GM18951 (cell line): Measurements from ENCODE around the gene ROS1.

Experiments used
- POLR2A ChIP-seq: IDR thresholded peaks from 4 replicates; pipeline ENCODE4 v1.6.1; 2011; ENCODE audit warnings: mild to moderate bottlenecking; ENCODE audit not compliant: insufficient read length, insufficient read depth; ENCODE audit errors: extremely low read depth
- in situ Hi-C: fragments of 300-500 bp; cut with MboI; formaldehyde crosslinking; loops from one replicate; pipeline ENCODE4 v1.12.0; 2022; ENCODE audit warnings: low sequenced_read_pairs, mixed read lengths, inconsistent platforms; ENCODE audit not compliant: unreplicated experiment

The ROS1 gene

DNA sequence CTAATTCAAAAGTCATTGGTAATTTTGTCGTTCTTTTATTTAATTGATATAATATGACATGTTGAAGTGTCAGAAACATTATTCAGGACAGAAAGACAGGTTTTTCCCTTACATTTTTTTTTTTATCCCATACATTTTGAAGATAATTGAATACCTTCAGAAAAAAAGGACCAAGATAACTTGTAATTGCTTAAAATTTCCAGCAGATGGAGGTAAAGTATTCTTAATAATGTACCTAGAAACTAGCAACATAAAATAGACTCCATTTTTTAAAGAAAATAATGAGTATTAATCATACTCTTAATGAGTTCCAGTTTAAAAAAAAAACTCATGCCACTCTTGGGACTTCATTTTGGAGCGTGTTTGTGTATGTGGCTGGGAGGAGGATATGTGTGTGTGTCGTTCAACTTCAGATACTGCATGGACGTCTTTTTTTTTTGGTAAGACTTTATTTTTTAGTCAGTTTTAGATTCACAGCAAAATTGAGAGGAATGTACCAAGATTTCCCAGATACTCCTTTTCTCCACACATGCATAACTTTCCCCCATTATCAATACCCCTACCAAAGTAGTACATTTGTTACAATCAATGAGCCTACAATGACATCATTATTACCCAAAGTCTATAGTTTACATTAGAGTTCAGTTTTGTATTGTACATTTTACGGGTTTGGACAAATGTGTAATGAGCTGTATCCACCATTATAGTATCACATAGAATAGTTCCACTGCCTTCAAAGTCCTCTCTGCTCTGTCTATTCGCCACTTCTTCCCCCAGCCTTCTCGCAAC lies 79.4 kb downstream of the ROS1 start:
- TF ChIP-seq POLR2A = no peak
- in situ Hi-C loops = loop anchor here (25.0 kb wide), 1 partner anchor 216 kb away; no protein-coding TSS in a partner anchor

DNA sequence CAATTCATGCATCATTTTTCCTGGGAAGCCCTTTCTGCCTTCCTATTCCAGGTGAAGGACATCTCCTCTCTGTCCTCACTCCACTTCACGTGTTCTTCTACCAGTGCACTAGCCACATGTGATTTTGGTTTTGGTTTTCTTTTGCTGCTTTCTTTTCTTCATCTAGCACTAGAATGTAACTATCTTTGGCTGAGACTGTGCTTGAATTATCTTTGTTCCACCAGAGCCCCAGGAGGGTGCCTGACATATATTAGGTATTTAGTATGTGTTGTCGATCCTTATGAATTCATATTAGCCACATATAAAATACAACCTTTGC lies 80.5 kb downstream of the ROS1 start:
- in situ Hi-C loops = loop anchor here (25.0 kb wide), 1 partner anchor 217 kb away; no protein-coding TSS in a partner anchor
- no peak for TF ChIP-seq POLR2A

DNA sequence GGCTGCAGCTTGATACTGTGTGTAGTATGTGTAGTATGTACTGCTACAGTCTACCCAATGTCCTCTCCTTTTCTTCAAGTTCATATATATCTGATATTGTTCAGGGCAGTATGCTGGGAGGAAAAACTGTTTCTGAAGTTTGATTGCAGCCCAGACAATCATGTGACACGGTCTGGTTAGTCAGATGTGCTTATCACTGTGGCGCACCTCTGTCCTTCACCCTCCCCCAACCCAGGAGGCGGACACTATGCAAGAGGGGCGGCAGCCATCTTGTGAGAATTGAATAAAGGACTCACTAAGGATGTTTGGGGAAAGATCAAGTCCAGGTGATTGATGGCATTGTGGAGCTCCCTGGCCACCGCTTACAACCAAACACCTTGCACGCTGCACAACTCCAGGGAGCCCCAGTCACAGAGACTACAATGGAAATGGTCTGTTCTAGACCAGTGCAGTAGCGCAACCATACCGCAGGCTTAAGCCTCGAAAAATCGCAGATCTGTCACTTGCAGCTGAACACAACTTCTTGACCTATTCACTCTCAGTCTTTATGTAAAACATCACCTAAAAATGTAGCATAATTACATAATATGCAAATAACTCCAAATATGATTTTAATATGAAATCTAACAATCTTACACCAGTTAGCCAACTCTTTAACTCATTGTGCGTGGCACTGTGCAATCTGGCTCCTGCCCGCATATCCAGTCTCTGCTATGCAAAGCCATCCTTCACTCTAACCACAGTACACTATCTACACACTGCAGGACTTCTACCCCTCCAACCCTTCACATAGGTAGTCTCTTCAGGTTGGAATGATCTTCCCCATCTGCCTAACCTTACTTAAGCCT lies 81.1 kb downstream of the ROS1 start:
- TF ChIP-seq POLR2A = no peak
- in situ Hi-C loops = loop anchor here (25.0 kb wide), 1 partner anchor 218 kb away; no protein-coding TSS in a partner anchor

- in situ Hi-C loops = loop anchor here (25.0 kb wide), 1 partner anchor 224 kb away; no protein-coding TSS in a partner anchor
- no peak for TF ChIP-seq POLR2A
Observed at GRCh38 chr6:117338567-117338966, 87.2 kb downstream of the ROS1 start.

DNA sequence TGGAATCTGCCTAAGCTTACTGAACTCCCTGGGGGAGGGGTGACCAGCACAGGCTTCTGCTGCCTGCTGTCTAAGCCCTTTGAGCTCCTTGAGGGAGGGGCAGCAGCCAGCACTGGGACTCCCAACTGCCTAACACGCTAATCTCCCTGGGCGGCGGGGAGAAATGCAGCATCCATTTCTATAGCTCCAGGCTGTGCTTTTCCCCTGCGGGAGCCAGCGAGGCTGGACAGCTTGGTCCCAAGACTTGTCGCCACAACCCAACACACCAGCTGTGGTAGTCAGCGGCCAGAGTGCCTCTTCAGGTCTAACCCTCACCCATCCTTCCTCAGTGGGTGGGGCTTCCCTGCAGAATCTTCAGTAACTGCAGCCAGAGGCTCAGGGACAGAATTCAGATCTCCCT lies 95.8 kb downstream of the ROS1 start:
- TF ChIP-seq POLR2A = no peak
- in situ Hi-C loops = loop anchor here (25.0 kb wide), 1 partner anchor 232 kb away; no protein-coding TSS in a partner anchor

DNA sequence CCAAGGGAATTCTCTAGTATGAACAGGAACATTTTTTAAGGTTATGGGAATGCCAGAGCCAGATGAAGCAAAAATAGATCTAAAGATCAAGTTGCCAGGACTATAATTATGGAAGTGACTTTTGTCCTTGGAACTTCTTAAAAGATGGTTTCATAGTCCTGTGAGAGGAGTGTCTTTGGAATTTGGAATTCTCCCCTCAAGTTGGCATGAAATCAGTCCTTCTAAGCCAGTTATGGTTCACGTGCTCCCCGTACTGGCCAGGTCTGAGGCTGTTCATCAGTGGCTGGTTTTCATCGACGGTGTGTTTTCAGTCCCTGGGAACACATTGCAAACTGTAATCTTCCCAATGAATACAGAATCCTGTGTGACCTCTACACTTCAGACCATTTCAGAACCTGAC lies 97.2 kb downstream of the ROS1 start:
- no peak for TF ChIP-seq POLR2A
- in situ Hi-C loops = loop anchor here (25.0 kb wide), 1 partner anchor 234 kb away; no protein-coding TSS in a partner anchor

DNA sequence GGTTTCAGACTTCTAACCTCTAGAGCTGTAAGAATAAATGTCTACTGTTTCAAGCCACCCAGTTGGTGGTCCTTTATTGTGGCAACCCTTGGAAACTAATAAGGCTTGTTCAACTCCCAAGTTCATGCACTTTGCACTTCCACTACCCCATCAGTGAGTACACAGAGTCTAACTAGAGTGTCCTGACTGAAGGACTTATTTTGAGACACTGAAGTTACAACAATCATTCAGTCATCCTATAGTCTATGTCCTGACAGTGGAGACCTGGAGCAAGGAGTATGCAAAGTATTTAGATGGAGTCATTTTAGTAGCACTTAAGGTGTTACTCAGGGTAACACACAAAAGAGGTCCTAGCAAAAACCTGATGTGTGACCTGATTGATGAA lies 97.7 kb downstream of the ROS1 start:
- no peak for TF ChIP-seq POLR2A

GRCh38 chr6:117327149-117328004 lies 98.4 kb downstream of the ROS1 start:
- in situ Hi-C loops = loop anchor here (25.0 kb wide), 1 partner anchor 235 kb away; no protein-coding TSS in a partner anchor
- TF ChIP-seq POLR2A = no peak

More for the DNA sequence above, 97.7 kb downstream of the ROS1 start:
- in situ Hi-C loops = loop anchor here (25.0 kb wide), 1 partner anchor 234 kb away; no protein-coding TSS in a partner anchor

DNA sequence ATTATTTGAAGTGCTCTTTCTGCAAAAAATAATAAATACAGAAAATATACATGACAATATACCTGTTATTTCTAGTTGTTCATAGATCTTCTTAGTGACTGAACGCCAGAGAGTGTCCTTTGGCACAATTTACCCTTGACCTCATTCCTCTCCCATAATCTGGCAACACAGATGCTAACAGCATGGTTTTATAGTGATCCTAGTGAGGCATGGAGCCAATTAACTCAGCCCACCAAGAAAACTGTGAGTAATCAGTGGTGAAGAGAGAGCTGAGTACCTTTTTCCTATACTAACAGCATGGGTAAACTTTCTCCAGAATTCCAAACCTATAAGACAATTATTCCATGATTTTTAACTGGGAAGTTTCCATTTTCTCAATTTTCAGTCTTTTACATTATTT lies 99.3 kb downstream of the ROS1 start:
- in situ Hi-C loops = loop anchor here (25.0 kb wide), 1 partner anchor 236 kb away; no protein-coding TSS in a partner anchor
- no peak for TF ChIP-seq POLR2A

DNA sequence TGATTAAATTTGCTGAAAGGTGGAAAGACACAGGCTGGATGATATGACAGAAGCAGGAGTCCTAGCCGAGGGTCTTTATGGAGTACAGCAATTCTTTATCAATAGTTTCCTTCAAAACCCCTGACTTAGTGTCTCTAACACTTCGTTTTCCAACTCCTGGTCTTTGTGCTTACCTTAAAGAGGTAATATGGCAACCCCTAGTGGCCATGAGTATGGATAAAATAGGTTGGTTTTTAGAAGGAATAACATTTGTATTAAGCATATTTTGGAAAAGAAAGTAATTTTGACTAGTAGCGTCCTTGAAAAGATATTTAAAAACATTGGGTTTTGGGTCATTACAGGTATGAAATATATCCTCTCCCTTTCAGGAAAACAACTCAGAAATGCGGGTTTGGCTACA lies 108.5 kb downstream of the ROS1 start:
- no peak for TF ChIP-seq POLR2A
- in situ Hi-C loops = no loop called here

DNA sequence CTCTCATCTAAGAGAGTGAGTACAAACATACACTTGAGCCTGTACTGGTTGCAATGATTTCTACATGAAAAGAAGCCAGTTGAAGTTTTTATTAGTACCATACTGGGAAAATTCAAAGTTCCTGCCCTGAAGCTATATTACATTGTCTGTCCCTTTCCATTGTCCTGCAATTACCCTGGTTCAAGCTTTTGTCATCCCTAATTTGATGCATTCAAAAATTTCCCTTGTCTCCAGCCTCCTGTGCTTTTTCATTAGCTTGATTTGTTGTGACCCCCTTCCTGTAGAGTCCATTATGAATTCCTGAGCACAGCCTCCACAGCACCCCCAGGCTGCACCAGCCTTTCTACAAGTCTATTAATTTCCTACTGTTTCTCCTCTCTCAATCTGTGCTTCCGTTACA lies 114.0 kb downstream of the ROS1 start:
- TF ChIP-seq POLR2A = no peak
- in situ Hi-C loops = no loop called here

GRCh38 chr6:117311310-117311709 lies 114.4 kb downstream of the ROS1 start:
- in situ Hi-C loops = no loop called here
- TF ChIP-seq POLR2A = no peak
